ENCODE data around the gene ELAVL3.
"Not testable (repeated sequence)": the region's sequence is repeated elsewhere in the genome, so short reads cannot be mapped to it uniquely, and the experiment has no call there.

Gene ELAVL3

DNA sequence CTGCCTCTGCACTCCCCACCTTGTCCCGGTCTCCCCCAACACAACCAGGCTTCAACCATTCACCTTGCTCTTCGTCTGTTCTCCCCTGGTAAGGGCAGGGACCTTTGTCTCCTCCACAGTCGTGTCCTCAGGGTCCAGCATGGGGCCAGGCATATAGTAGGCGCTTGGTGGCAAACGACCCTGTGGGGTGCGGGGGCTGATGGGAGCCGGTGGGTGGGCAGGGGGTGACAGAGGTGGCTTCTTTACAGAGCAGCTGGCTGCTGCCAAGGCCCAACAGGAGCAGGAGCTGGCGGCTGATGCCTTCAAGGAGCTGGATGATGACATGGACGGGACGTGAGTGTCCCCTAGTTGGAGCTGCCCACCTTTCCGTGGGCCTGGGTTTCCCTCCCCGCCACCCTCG lies 35.7 kb downstream of the ELAVL3 start:
- in situ Hi-C loops (cut with MboI; ENCODE audit: low sequenced_read_pairs), result loop anchor here (10.0 kb wide), 1 partner anchor 150 kb away; the partner anchor contains the start of gene TSPAN16

- in situ Hi-C loops (cut with MboI; ENCODE audit: low sequenced_read_pairs), result loop anchor here (10.0 kb wide), 1 partner anchor 149 kb away; the partner anchor contains the start of gene TSPAN16
These were observed 36.8 kb downstream of the ELAVL3 start for GRCh38 chr19:11444059-11444458.

- in situ Hi-C loops (cut with MboI; ENCODE audit: low sequenced_read_pairs), result no loop called here
These were observed 42.9 kb downstream of the ELAVL3 start for GRCh38 chr19:11437955-11438354.

DNA sequence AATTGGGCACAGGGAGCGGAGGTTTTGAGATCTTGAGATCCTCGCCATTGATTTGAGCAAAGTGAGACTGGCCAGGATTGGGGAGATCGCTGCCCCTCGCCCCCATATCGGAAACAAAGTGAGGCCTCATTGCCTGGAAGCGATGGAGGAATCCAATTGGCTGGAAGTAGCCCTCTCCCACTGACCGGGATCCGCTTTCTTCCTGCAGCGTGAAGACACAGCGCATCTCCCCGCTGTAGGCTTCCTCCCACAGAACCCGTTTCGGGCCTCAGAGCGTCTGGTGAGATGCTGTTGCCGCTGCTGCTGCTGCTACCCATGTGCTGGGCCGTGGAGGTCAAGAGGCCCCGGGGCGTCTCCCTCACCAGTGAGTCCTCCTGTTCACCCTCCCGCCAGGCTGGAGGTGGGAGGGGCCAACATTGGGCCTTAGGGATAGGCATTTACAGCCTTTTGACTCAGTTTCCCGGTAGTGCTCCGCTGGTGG lies 45.0 kb downstream of the ELAVL3 start:
- in situ Hi-C loops (cut with MboI; ENCODE audit: low sequenced_read_pairs), result no loop called here

GRCh38 chr19:11435057-11435832 lies 45.6 kb downstream of the ELAVL3 start, which contains the start of the genes ODAD3 and PRKCSH:
ODAD3 (minus strand) TSS chr19:11435121; CDS start chr19:11435016, 105 bp downstream.
PRKCSH (plus strand) TSS chr19:11435635; CDS start chr19:11436118, 483 bp downstream.
- in situ Hi-C loops (cut with MboI; ENCODE audit: low sequenced_read_pairs), result no loop called here

DNA sequence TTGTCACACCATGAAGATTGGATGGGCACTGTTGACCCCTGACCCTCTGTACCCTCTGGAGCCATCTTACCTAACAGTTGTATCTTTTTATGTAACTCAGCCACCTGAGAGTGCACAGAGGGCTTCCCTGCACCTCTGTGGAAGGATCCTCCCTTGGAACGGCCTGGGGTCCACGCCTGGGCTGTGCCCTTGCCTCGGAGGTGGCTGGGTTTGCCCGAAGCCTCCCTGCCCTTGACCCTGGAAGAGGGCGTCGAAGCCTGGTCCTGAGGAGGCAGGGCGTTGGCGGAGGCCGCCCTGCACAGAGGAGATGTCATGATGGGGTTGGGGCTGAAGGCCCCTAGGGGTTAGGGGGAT lies 46.2 kb downstream of the ELAVL3 start:
- in situ Hi-C loops (cut with MboI; ENCODE audit: low sequenced_read_pairs), result no loop called here

DNA sequence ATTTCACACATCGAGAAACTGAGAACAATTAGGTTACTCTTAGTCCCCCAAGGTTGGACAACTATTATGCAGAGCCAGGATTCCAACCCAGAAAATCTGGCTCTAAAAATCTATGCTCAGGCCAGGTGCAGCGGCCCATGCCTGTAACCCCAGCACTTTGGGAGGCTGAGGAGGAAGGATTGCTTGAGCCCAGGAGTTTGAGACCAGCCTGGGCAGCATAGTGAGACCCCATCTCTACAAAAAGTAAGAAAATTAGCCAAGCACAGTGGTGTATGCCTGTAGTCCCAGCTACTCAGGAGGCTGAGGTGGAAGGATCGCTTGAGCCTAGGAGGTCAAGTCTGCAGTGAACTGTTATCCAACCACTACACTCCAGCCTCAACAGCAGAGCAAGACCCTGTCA lies 47.3 kb downstream of the ELAVL3 start:
- in situ Hi-C loops (cut with MboI; ENCODE audit: low sequenced_read_pairs), result not testable (repeated sequence)

DNA sequence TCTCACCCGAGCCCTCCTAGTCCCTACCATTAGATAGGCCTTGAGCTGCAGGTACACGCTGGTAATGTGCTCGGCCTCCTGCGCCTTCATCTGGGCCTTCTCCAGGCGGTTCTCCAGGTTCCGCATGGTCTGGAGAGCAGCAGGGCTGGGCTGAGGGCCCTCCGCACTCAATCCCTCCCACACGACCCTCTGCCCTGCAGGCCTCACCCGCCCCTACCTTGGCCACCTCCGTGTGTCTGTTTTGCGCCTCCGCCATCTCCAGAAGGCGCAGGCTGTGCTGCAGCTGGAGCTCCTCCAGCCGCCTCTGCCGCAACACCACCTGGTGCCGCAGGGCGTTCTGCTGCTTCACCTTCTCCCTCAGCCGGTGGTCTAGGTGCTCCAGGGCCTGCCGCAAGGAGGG lies 54.2 kb downstream of the ELAVL3 start:
- in situ Hi-C loops (cut with MboI; ENCODE audit: low sequenced_read_pairs), result no loop called here

GRCh38 chr19:11425719-11426457 lies 55.0 kb downstream of the ELAVL3 start:
- in situ Hi-C loops (cut with MboI; ENCODE audit: low sequenced_read_pairs), result no loop called here

DNA sequence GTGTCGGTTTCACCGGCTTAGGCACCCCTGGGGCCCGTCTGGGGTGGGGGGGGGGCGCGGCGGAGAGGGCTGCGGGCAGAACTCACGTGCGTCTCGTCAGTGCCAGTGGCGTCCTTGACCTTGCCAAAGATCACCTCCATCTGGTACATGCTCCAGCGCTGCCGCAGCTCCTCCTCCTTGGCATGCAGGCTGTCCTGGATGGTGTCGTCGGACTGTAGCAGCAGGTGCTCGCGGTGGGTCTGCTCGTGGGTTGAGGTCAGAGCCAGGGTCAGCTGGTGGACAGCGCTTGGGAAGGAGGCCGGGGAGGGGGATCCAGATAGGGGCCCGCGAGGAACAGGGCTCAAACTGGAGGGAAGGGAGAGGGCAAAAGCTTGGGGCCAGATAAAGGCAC lies 57.1 kb downstream of the ELAVL3 start:
- in situ Hi-C loops (cut with MboI; ENCODE audit: low sequenced_read_pairs), result no loop called here

- in situ Hi-C loops (cut with MboI; ENCODE audit: low sequenced_read_pairs), result no loop called here
These were observed 57.6 kb downstream of the ELAVL3 start for GRCh38 chr19:11423164-11423790.

GRCh38 chr19:11422163-11423065 lies 58.4 kb downstream of the ELAVL3 start:
- in situ Hi-C loops (cut with MboI; ENCODE audit: low sequenced_read_pairs), result no loop called here

DNA sequence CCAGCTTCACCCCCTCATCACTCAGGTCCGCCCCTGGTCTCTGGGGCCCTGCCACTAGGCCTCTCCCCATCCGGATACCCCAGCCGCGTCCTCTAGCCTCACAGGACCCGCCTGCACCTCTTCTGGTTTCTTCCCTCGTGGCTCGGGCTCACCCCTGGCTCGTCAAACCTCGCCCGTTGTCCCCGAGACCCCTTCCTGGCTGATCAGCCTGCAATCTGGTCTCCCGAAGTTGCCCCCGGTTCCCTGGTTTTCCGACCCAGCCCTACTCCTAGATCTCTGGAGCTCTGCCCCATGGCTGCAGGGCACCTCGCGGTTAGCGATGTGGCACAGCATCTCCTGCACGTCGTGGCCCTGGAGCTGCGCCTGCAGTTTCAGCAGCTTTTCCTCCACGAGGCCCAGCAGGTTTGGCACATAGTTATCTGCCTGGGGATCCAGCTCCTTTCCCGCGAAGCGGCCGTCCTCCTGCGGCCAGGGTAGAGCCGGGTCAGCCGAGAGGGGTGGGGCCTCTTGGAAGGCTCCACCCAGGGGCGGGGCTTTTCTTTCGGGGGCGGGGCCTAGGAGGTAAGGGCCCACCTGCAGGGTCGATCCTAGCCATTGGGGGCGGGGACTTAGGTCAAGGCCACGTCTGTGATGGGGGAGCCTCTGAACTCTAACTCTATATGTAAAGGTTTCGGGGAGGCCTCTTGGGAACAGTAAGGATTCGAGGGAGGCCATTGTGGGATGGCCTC lies 59.3 kb downstream of the ELAVL3 start:
- in situ Hi-C loops (cut with MboI; ENCODE audit: low sequenced_read_pairs), result no loop called here

DNA sequence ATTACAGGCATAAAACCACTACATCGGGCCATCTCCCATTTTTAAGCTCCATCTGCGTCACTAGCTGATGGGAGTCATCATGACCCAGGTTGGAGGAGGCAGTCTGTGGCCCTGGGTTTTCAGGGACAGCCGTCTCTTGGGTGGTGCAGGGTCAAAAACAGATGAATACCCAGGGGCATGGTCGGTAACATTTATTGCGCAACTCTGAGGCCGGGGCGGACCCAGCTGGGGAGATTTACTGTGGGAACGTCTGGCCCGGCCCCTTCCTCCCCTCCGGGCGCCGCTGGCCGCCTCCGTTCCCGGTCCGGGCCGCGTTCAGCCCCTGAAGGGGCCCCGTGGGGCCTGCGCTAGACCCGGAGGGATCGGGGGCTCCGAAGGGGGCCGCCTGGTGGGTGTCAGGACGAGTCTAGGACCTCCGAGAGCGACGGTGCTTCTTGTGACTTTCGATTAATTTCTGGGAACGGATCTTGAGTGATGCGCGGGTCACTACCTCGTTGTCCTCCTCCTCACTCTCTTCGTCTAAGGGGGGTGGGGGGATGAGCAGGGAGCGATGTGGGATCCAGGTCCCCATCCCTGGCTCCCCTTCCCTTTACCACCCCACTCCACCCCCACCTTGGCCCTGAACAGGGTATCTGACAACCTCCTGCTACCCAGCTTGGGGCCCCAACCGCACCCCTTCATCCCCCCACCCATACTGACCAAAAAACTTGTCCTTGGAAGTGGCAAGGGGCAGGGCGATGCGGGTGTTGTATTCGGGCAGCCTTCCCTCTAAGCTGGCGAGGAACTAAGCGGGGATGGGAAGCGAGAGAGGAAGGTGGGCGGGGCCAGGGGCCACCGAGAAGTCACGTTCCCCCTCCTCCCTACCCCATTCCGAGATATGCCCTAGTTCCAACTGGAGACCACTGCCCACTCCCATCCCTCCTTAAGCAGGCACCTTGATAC lies 60.1 kb downstream of the ELAVL3 start:
- in situ Hi-C loops (cut with MboI; ENCODE audit: low sequenced_read_pairs), result no loop called here

GRCh38 chr19:11418549-11419506 lies 62.0 kb downstream of the ELAVL3 start, which contains the start of gene RGL3:
RGL3 (minus strand) TSS chr19:11419314; CDS start chr19:11419278, 36 bp downstream.
- in situ Hi-C loops (cut with MboI; ENCODE audit: low sequenced_read_pairs), result no loop called here

GRCh38 chr19:11418094-11418548 lies 62.7 kb downstream of the ELAVL3 start:
- in situ Hi-C loops (cut with MboI; ENCODE audit: low sequenced_read_pairs), result no loop called here

DNA sequence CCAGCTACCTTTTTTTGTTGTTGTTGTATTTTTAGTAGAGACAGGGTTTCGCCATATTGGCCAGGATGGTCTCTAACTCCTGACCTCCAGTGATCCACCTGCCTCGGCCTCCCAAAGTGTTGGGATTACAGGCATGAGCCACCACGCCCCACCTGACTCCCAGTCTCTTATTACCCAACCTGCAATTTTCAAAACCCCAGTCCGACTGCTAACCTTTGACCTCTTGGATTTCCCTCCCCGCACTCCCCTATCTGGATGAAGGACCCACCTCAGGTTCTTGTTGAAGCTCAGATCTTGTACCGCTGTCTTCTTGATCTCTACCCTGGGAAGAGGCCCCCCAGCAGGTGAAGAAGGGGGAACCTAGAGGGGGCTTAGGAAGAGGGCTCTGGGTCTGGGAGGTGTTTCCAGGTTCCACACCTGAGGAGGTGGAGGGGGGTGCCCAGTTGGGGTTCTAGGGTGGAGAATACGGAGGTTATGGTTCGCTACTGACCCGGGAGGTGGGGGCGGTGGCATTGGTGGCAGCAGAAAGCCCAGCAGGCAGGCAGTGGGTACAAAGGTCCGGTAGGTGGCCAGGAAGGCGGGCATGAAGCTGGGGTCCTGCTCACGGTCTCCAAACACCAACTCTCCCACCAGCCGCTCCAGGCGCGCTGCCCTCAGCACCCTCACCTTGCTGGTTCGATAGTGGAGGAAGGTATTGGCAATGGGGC lies 64.3 kb downstream of the ELAVL3 start:
- in situ Hi-C loops (cut with MboI; ENCODE audit: low sequenced_read_pairs), result no loop called here
